ENCODE measurements around the gene DZANK1. TPM values are rescaled to one million over a fixed set of nuclear protein-coding genes. Genes with fewer than 3 reads are reported as not detected.

DZANK1 gene
- total RNA-seq, 4 donors from 2014 or later: 0.18 to 1.0 (median 0.62) TPM

DNA sequence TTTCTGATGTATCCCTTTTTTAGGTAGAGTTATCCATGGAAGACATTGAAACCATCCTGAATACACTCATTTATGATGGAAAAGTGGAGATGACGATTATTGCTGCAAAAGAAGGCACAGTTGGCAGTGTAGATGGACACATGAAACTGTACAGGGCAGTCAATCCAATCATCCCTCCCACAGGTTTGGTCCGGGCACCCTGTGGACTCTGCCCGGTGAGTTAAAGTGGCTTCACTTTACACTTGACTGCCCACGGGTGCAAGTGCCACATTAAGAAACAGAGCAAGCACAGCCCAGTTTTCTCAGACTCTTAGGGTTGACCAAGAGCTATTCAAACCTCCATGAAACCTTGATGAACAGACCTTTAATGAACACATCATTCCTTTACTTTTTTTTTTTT, 14.8 kb upstream of the DZANK1 start:
- Histone ChIP-seq H3K27me3 (no peaks in the 10 kb centered on the region), H3K9me3 (no peaks in the 10 kb centered on the region), H3K4me1 (no peaks in the 10 kb centered on the region), H3K36me3 (peaks cover 0 to 77% of the 10 kb centered on the region in 2 donors), H3K27ac (no peak overlapping the region), H3K4me3 (no peak overlapping the region)
- TF ChIP-seq, protein P1, sequence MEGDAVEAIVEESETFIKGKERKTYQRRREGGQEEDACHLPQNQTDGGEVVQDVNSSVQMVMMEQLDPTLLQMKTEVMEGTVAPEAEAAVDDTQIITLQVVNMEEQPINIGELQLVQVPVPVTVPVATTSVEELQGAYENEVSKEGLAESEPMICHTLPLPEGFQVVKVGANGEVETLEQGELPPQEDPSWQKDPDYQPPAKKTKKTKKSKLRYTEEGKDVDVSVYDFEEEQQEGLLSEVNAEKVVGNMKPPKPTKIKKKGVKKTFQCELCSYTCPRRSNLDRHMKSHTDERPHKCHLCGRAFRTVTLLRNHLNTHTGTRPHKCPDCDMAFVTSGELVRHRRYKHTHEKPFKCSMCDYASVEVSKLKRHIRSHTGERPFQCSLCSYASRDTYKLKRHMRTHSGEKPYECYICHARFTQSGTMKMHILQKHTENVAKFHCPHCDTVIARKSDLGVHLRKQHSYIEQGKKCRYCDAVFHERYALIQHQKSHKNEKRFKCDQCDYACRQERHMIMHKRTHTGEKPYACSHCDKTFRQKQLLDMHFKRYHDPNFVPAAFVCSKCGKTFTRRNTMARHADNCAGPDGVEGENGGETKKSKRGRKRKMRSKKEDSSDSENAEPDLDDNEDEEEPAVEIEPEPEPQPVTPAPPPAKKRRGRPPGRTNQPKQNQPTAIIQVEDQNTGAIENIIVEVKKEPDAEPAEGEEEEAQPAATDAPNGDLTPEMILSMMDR (IDR thresholded peaks at IDR 0.05 in 4 of 5, conservative IDR thresholded peaks at IDR 0.05 in 1 of 5): no peak
- TF ChIP-seq POLR2A (IDR thresholded peaks at IDR 0.05): no peak
- intact Hi-C loops (cut with DNase I; ENCODE audit: low total_unique reads): no loop called here
- ATAC-seq: no peak
- no peak for DNase-seq
- in situ Hi-C loops (cut with MboI; ENCODE audit: low sequenced_read_pairs in 4 of 4): no loop called here

DNA sequence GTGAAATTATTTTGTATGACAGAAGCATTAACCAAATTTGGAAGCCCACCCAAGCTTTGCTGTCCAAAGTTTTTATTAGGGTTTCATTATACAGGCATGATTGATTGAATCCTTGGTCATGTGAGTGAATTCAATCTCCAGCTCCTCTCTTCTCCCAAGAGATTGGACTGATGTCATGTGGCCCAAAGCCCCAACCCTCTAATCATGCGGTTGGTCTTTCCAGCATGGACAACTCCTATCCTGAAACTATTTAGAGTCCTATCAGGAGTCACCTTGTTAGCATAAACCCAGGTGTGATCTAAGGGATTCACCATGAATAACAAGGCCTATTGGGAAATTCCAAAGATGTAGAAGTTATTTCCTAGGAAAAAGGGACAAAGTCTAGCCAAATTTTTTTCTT, 11.0 kb upstream of the DZANK1 start:
- H3K9me3 ChIP-seq: no peaks in the 10 kb centered on the region
- H3K4me3 ChIP-seq: no peak overlapping the region
- ATAC-seq (no peak), DNase-seq (no peak)
- intact Hi-C loops (cut with DNase I; ENCODE audit: low total_unique reads) (no loop called here), in situ Hi-C loops (cut with MboI; ENCODE audit: low sequenced_read_pairs in 4 of 4) (no loop called here)
- H3K27me3 ChIP-seq: no peaks in the 10 kb centered on the region
- H3K27ac ChIP-seq: no peak overlapping the region
- peaks cover 0 to 84% of the 10 kb centered on the region in 2 donors for H3K36me3 ChIP-seq
- no peaks in the 10 kb centered on the region for H3K4me1 ChIP-seq
- TF ChIP-seq, protein P1 (IDR thresholded peaks at IDR 0.05 in 4 of 5, conservative IDR thresholded peaks at IDR 0.05 in 1 of 5): no peak
- TF ChIP-seq POLR2A (IDR thresholded peaks at IDR 0.05): no peak

DNA sequence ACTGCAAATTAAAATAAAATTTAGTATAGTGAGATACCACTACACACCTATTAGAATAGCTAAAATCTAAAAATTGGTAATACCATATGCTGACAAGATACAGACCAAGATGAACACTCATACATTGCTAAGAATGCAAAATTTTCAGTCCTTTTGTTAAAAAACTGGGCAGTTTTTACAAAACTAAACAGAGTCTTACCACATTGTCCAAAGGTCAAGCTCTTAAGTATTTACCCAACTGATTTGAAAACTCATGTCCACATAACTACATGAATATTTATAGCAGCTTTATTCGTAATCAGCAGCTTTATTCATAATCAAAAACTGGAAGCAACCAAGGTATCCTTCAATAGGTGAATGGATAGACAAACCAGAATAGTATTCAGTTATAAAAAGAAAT, 10.4 kb upstream of the DZANK1 start:
- DNase-seq (no peak), ATAC-seq (no peak)
- in situ Hi-C loops (cut with MboI; ENCODE audit: low sequenced_read_pairs in 4 of 4) (no loop called here), intact Hi-C loops (cut with DNase I; ENCODE audit: low total_unique reads) (no loop called here)
- H3K27ac ChIP-seq: no peak overlapping the region
- H3K27me3 ChIP-seq: no peaks in the 10 kb centered on the region
- TF ChIP-seq, protein P1 (IDR thresholded peaks at IDR 0.05 in 4 of 5, conservative IDR thresholded peaks at IDR 0.05 in 1 of 5): no peak
- TF ChIP-seq POLR2A (IDR thresholded peaks at IDR 0.05): no peak
- H3K4me1 ChIP-seq: no peaks in the 10 kb centered on the region
- no peak overlapping the region for H3K4me3 ChIP-seq
- no peaks in the 10 kb centered on the region for H3K9me3 ChIP-seq
- H3K36me3 ChIP-seq: peaks cover 0 to 82% of the 10 kb centered on the region in 2 donors

DNA sequence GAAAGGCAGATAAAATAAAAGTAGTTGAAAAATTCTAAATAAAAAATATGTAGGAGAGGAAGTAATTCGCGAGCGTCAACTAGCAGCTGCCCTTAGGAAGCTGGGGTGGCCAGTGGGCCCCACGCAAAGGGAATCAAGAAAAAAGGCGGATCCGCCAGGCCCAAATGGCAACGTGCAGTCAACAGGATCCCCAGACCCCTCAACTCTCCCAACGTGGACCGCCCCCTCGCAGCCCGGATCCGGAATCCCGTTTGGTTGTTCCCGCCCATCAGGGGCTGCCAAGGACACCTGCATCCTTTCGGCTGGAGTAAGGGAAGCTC, 296 bp downstream of the DZANK1 start:
- TF ChIP-seq, protein P1 (IDR thresholded peaks at IDR 0.05 in 4 of 5, conservative IDR thresholded peaks at IDR 0.05 in 1 of 5): no peak
- TF ChIP-seq POLR2A (IDR thresholded peaks at IDR 0.05): no peak
- intact Hi-C loops (cut with DNase I; ENCODE audit: low total_unique reads): loop anchor here (10.0 kb wide), 1 partner anchor 502 kb away; the partner anchor contains the start of genes MGME1 and SNX5
- in situ Hi-C loops (cut with MboI; ENCODE audit: low sequenced_read_pairs in 4 of 4): loop anchor here in 1 of 4 donors (25.0 kb wide), 2 partner anchors 179 to 329 kb away; partner anchors contain the start of genes KAT14, PET117 and ZNF133
- Histone ChIP-seq H3K4me3 (peak overlapping the region; percentile 75 to 98 (median 91)), H3K27me3 (no peaks in the 10 kb centered on the region), H3K9me3 (no peaks in the 10 kb centered on the region), H3K4me1 (peaks cover 19 to 21% of the 10 kb centered on the region in 2 donors), H3K27ac (peak overlapping the region; percentile 77 to 93 (median 85)), H3K36me3 (peaks cover 0 to 4% of the 10 kb centered on the region in 2 donors)
- ATAC-seq (peak; percentile 39 to 57), DNase-seq (no peak)
